ENCODE data around the gene SLC6A9. TPM values are rescaled to one million over a fixed set of nuclear protein-coding genes. Genes with fewer than 3 reads are reported as not detected.
A peak's percentile ranks its signal among the peaks of the same experiment; 100 is the strongest.

SLC6A9 gene
- total and polyA plus RNA-seq, 2 of the 8 experiments (the other 6 are each of a cell fraction or from before 2014, with no cell fraction given): 20.2 to 24.2 TPM

DNA sequence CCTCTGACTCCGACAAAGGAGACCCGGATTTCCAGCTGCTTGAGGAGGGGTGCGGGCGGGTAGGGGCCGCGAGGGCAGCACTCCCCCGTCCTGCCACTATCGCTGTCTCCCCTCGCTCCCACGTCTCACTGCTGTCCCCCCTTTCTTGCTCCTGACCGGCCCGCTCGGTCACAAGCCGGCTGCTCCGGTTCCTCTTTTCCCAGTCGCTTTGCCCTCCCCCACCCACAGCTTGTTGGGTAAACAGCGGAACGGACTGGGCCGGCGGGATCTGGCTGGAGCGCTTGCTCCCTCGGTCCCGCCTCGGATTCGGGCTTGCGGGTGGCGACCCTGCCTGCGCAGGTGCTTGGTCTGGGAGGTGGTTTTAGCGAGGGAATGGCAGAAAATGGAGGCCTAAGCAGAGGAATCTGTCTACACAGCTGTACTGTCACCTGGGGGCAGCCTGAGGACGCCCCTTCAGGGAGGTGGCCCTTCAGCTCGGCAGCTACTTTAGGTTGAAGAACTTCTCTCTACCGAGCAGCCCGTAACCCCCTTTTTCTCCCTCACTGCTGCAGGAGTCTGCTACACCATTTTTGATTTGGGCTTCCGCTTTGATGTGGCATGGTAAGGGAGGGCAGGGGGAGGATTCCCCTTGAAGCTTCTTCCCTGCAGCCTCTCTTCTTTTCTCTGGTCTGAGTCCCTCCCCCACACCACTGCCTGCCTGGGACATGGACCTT, 55.9 kb downstream of the SLC6A9 start (continued):
- no peak for TF ChIP-seq SIRT6 (IDR thresholded peaks at IDR 0.05; ENCODE audit: low read length)
- no peak for TF ChIP-seq NANOG (IDR thresholded peaks at IDR 0.05; ENCODE audit: insufficient read depth, low read depth, low read length, poor library complexity, severe bottlenecking)
- no peak for TF ChIP-seq POLR2AphosphoS5 (IDR thresholded peaks at IDR 0.05; ENCODE audit: low read depth, low read length)
- TF ChIP-seq NRF1 (IDR thresholded peaks at IDR 0.05; ENCODE audit: low read depth, low read length): 0 out of 2 replicates have a peak, but pooled peaks have one; percentile 13
- TF ChIP-seq SP1 (IDR thresholded peaks at IDR 0.05; ENCODE audit: low read depth, low read length): 0 out of 2 replicates have a peak, but pooled peaks have one; percentile 58
- 0 out of 2 replicates have a peak, but pooled peaks have one; percentile 18 for TF ChIP-seq KDM5A (IDR thresholded peaks at IDR 0.05; ENCODE audit: low read length)
- peak; percentile 21; the same call in 1 of the 2 replicates for TF ChIP-seq PHF8 (conservative IDR thresholded peaks at IDR 0.05; ENCODE audit: low read depth, low read length)
- no peak for TF ChIP-seq JUND (IDR thresholded peaks at IDR 0.05; ENCODE audit: low read length)
- TF ChIP-seq YY1 (IDR thresholded peaks at IDR 0.05; ENCODE audit: low read depth, low read length): no peak
- TF ChIP-seq EGR1 (IDR thresholded peaks at IDR 0.05; ENCODE audit: borderline replicate concordance, low read depth, low read length): no peak

All from H1 (cell line).